ENCODE measurements around the gene NSUN6.

DNA sequence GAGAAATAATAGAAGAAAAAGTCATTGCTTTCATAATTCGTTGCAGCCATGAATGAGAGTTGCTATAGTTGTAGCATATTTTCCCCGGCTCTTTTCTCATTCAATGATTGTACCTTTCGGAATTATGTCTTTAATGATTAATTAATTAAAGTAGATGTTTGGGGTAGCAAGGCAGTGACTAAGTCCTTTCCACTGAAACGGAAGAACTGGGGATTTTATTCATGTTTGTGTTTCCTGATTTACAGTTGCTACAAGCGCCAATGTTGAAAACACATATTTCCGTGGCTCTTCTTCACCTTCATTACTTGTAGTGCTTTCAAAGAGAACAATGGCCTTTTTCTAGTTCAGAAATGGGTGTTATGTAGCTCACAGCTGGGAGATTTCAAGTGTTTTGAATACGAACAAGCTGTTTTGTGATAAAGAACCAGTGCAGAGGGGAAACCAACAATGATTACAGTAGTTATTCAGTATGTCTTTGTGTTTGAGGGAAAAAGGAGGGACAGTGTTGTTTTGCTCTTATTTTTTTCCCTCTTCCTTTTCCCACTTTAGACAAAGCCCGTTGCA is 153.5 kb downstream of the NSUN6 start:
- TF ChIP-seq EZH2phosphoT487 (IDR thresholded peaks at IDR 0.05; ENCODE audit: insufficient read depth, low read depth) (no peak), EZH2 (IDR thresholded peaks at IDR 0.05; ENCODE audit: insufficient read depth, poor library complexity, severe bottlenecking) (no peak)
